Measurements from ENCODE around the gene KCNQ1.

Gene KCNQ1

GRCh38 chr11:2742611-2743426 lies 298.0 kb downstream of the KCNQ1 start:
- Histone ChIP-seq H4K91ac (ENCODE audit: low read length) (peak overlapping the region; percentile 39), H3K27ac (ENCODE audit: low read length, poor library complexity, severe bottlenecking) (peak overlapping the region; percentile 96)
- 94% methylated on average over 20 of the region's 20 CpGs for WGBS

GRCh38 chr11:2743427-2744110 lies 298.8 kb downstream of the KCNQ1 start:
- peak overlapping the region; percentile 39 for H4K91ac ChIP-seq (ENCODE audit: low read length)
- H3K4me2 ChIP-seq (ENCODE audit: low read length, poor library complexity, severe bottlenecking): no peak overlapping the region
- H3K36me3 ChIP-seq (ENCODE audit: control insufficient read depth in 1 of 2, insufficient read depth in 2 of 2, low read depth in 1 of 2, low read length in 2 of 2): no peaks in the 10 kb centered on the region
- peaks cover 46% of the 10 kb centered on the region for H3K4me1 ChIP-seq (ENCODE audit: control insufficient read depth, insufficient read depth, low read depth, low read length)
- H2BK12ac ChIP-seq (ENCODE audit: low read length in 2 of 2): peak overlapping the region; percentile 24 to 28
- 92% methylated on average over 21 of the region's 21 CpGs for WGBS
- H2AFZ ChIP-seq (ENCODE audit: low read depth, low read length): no peak overlapping the region
- H3K27ac ChIP-seq (ENCODE audit: low read length, poor library complexity, severe bottlenecking): no peak overlapping the region
- DNase-seq: no peak
- no peak overlapping the region for H2BK120ac ChIP-seq (ENCODE audit: low read depth, low read length)
- no peak overlapping the region for H3K9ac ChIP-seq (ENCODE audit: low read length)
- peaks cover 0 to 3% of the 10 kb centered on the region in 2 experiments for H3K27me3 ChIP-seq (ENCODE audit: control insufficient read depth in 1 of 2, insufficient read depth in 1 of 2, low read length in 2 of 2)
- no peak overlapping the region for H3K23ac ChIP-seq (ENCODE audit: low read length in 2 of 2)
- H3K79me1 ChIP-seq (replicated peaks; ENCODE audit: low read length, poor library complexity, severe bottlenecking): no peaks in the 10 kb centered on the region
- no peak overlapping the region for H3K4ac ChIP-seq (ENCODE audit: low read depth in 1 of 2, low read length in 2 of 2)
- H4K8ac ChIP-seq (ENCODE audit: low read length): no peak overlapping the region
- peak overlapping the region; percentile 41 for H2BK15ac ChIP-seq (ENCODE audit: low read depth, poor library complexity, severe bottlenecking)
- no peak overlapping the region for H3K14ac ChIP-seq (ENCODE audit: low read length in 2 of 2)
- no peak overlapping the region for H2BK5ac ChIP-seq (ENCODE audit: low read depth, low read length, poor library complexity, severe bottlenecking)
- H2AK5ac ChIP-seq (ENCODE audit: low read length, severe bottlenecking): peak overlapping the region; percentile 70
- H3K9me3 ChIP-seq (ENCODE audit: control insufficient read depth, low read length): no peaks in the 10 kb centered on the region
- H3K4me3 ChIP-seq (ENCODE audit: insufficient read depth in 1 of 2, low read depth in 1 of 2, low read length in 2 of 2): no peak overlapping the region
- peak overlapping the region in 1 of 2 experiments; percentile 37 for H3K18ac ChIP-seq (ENCODE audit: low read depth in 1 of 2, low read length in 2 of 2)

More at GRCh38 chr11:2742611-2743426, 298.0 kb downstream of the KCNQ1 start:
- H4K8ac ChIP-seq (ENCODE audit: low read length): no peak overlapping the region
- H3K4me3 ChIP-seq (ENCODE audit: insufficient read depth in 1 of 2, low read depth in 1 of 2, low read length in 2 of 2): no peak overlapping the region
- no peaks in the 10 kb centered on the region for H3K79me1 ChIP-seq (replicated peaks; ENCODE audit: low read length, poor library complexity, severe bottlenecking)
- no peak overlapping the region for H3K14ac ChIP-seq (ENCODE audit: low read length in 2 of 2)
- H3K9ac ChIP-seq (ENCODE audit: low read length): peak overlapping the region; percentile 40
- H2BK120ac ChIP-seq (ENCODE audit: low read depth, low read length): no peak overlapping the region
- peaks cover 48% of the 10 kb centered on the region for H3K4me1 ChIP-seq (ENCODE audit: control insufficient read depth, insufficient read depth, low read depth, low read length)
- peak overlapping the region; percentile 36 for H2BK5ac ChIP-seq (ENCODE audit: low read depth, low read length, poor library complexity, severe bottlenecking)
- no peaks in the 10 kb centered on the region for H3K9me3 ChIP-seq (ENCODE audit: control insufficient read depth, low read length)
- H3K27me3 ChIP-seq (ENCODE audit: control insufficient read depth in 1 of 2, insufficient read depth in 1 of 2, low read length in 2 of 2): peaks cover 0 to 3% of the 10 kb centered on the region in 2 experiments
- H2AK5ac ChIP-seq (ENCODE audit: low read length, severe bottlenecking): peak overlapping the region; percentile 70
- peak overlapping the region; percentile 37 to 38 for H2BK12ac ChIP-seq (ENCODE audit: low read length in 2 of 2)
- H3K4me2 ChIP-seq (ENCODE audit: low read length, poor library complexity, severe bottlenecking): no peak overlapping the region
- H3K18ac ChIP-seq (ENCODE audit: low read depth in 1 of 2, low read length in 2 of 2): peak overlapping the region in 1 of 2 experiments; percentile 84
- H2AFZ ChIP-seq (ENCODE audit: low read depth, low read length): no peak overlapping the region
- H3K36me3 ChIP-seq (ENCODE audit: control insufficient read depth in 1 of 2, insufficient read depth in 2 of 2, low read depth in 1 of 2, low read length in 2 of 2): no peaks in the 10 kb centered on the region
- H3K4ac ChIP-seq (ENCODE audit: low read depth in 1 of 2, low read length in 2 of 2): peak overlapping the region; percentile 9 to 16
- no peak for DNase-seq
- H2BK15ac ChIP-seq (ENCODE audit: low read depth, poor library complexity, severe bottlenecking): peak overlapping the region; percentile 94
- no peak overlapping the region for H3K23ac ChIP-seq (ENCODE audit: low read length in 2 of 2)

- H3K4ac ChIP-seq (ENCODE audit: low read depth in 1 of 2, low read length in 2 of 2): no peak overlapping the region
- WGBS: 88% methylated on average over 6 of the region's 9 CpGs
- no peak overlapping the region for H2BK12ac ChIP-seq (ENCODE audit: low read length in 2 of 2)
- H3K36me3 ChIP-seq (ENCODE audit: control insufficient read depth in 1 of 2, insufficient read depth in 2 of 2, low read depth in 1 of 2, low read length in 2 of 2): no peaks in the 10 kb centered on the region
- no peak overlapping the region for H2AK5ac ChIP-seq (ENCODE audit: low read length, severe bottlenecking)
- H2BK5ac ChIP-seq (ENCODE audit: low read depth, low read length, poor library complexity, severe bottlenecking): no peak overlapping the region
- H3K18ac ChIP-seq (ENCODE audit: low read depth in 1 of 2, low read length in 2 of 2): no peak overlapping the region
- no peaks in the 10 kb centered on the region for H3K9me3 ChIP-seq (ENCODE audit: control insufficient read depth, low read length)
- H3K14ac ChIP-seq (ENCODE audit: low read length in 2 of 2): no peak overlapping the region
- no peak for DNase-seq
- no peak overlapping the region for H2BK120ac ChIP-seq (ENCODE audit: low read depth, low read length)
- H4K8ac ChIP-seq (ENCODE audit: low read length): no peak overlapping the region
- no peak overlapping the region for H2AFZ ChIP-seq (ENCODE audit: low read depth, low read length)
- H3K4me2 ChIP-seq (ENCODE audit: low read length, poor library complexity, severe bottlenecking): no peak overlapping the region
- no peak overlapping the region for H3K9ac ChIP-seq (ENCODE audit: low read length)
- H4K91ac ChIP-seq (ENCODE audit: low read length): peak overlapping the region; percentile 31
- H3K4me3 ChIP-seq (ENCODE audit: insufficient read depth in 1 of 2, low read depth in 1 of 2, low read length in 2 of 2): no peak overlapping the region
- H3K23ac ChIP-seq (ENCODE audit: low read length in 2 of 2): no peak overlapping the region
- no peaks in the 10 kb centered on the region for H3K79me1 ChIP-seq (replicated peaks; ENCODE audit: low read length, poor library complexity, severe bottlenecking)
- peaks cover 0 to 3% of the 10 kb centered on the region in 2 experiments for H3K27me3 ChIP-seq (ENCODE audit: control insufficient read depth in 1 of 2, insufficient read depth in 1 of 2, low read length in 2 of 2)
- H3K4me1 ChIP-seq (ENCODE audit: control insufficient read depth, insufficient read depth, low read depth, low read length): peaks cover 46% of the 10 kb centered on the region
- no peak overlapping the region for H3K27ac ChIP-seq (ENCODE audit: low read length, poor library complexity, severe bottlenecking)
- no peak overlapping the region for H2BK15ac ChIP-seq (ENCODE audit: low read depth, poor library complexity, severe bottlenecking)
Observed at GRCh38 chr11:2744166-2744565, 299.4 kb downstream of the KCNQ1 start.

- Histone ChIP-seq H2BK12ac (ENCODE audit: low read length in 2 of 2) (no peak overlapping the region), H3K4me2 (ENCODE audit: low read length, poor library complexity, severe bottlenecking) (no peak overlapping the region), H3K18ac (ENCODE audit: low read depth in 1 of 2, low read length in 2 of 2) (no peak overlapping the region), H3K4ac (ENCODE audit: low read depth in 1 of 2, low read length in 2 of 2) (no peak overlapping the region), H3K27me3 (ENCODE audit: control insufficient read depth in 1 of 2, insufficient read depth in 1 of 2, low read length in 2 of 2) (peaks cover 0 to 8% of the 10 kb centered on the region in 2 experiments), H3K79me1 (replicated peaks; ENCODE audit: low read length, poor library complexity, severe bottlenecking) (no peaks in the 10 kb centered on the region), H2BK5ac (ENCODE audit: low read depth, low read length, poor library complexity, severe bottlenecking) (no peak overlapping the region), H3K23ac (ENCODE audit: low read length in 2 of 2) (no peak overlapping the region), H4K91ac (ENCODE audit: low read length) (no peak overlapping the region), H3K14ac (ENCODE audit: low read length in 2 of 2) (no peak overlapping the region), H4K8ac (ENCODE audit: low read length) (no peak overlapping the region), H3K9me3 (ENCODE audit: control insufficient read depth, low read length) (no peaks in the 10 kb centered on the region), H2BK120ac (ENCODE audit: low read depth, low read length) (no peak overlapping the region), H3K27ac (ENCODE audit: low read length, poor library complexity, severe bottlenecking) (no peak overlapping the region), H2BK15ac (ENCODE audit: low read depth, poor library complexity, severe bottlenecking) (no peak overlapping the region), H2AFZ (ENCODE audit: low read depth, low read length) (no peak overlapping the region), H3K4me3 (ENCODE audit: insufficient read depth in 1 of 2, low read depth in 1 of 2, low read length in 2 of 2) (no peak overlapping the region), H3K4me1 (ENCODE audit: control insufficient read depth, insufficient read depth, low read depth, low read length) (peaks cover 45% of the 10 kb centered on the region), H3K36me3 (ENCODE audit: control insufficient read depth in 1 of 2, insufficient read depth in 2 of 2, low read depth in 1 of 2, low read length in 2 of 2) (no peaks in the 10 kb centered on the region), H2AK5ac (ENCODE audit: low read length, severe bottlenecking) (peak overlapping the region; percentile 12), H3K9ac (ENCODE audit: low read length) (no peak overlapping the region)
- no peak for DNase-seq
- WGBS: 94% methylated on average over 13 of the region's 14 CpGs
Observed at GRCh38 chr11:2745511-2745910, 300.7 kb downstream of the KCNQ1 start.

Measured in mesenchymal stem cell (in vitro differentiated cells and primary cell).